K562 (cell line): ENCODE results near the gene MED16. TPM values are rescaled to one million over a fixed set of nuclear protein-coding genes. Genes with fewer than 3 reads are reported as not detected.

Experiments used
- EGR1 ChIP-seq: fragments of 450-650 bp; conservative IDR thresholded peaks from 2 replicates; pipeline ENCODE4 v1.6.1; 2017; ENCODE audit warnings: mild to moderate bottlenecking
- ELF1 ChIP-seq: fragments of 200-800 bp; sonication (Bioruptor generic); IDR thresholded peaks from 2 replicates; pipeline ENCODE4 v1.6.1; 2016; ENCODE audit warnings: missing genetic modification characterization, missing compliant biosample characterization
- HMG20A ChIP-seq: fragments of 450-650 bp; formaldehyde crosslinking; conservative IDR thresholded peaks from 2 replicates; pipeline ENCODE4 v1.4.0; 2020; ENCODE audit warnings: mild to moderate bottlenecking, mixed read lengths
- MBD2 ChIP-seq: sonication (generic); IDR thresholded peaks from 2 replicates; pipeline ENCODE4 v1.6.1; 2016; ENCODE audit warnings: low read depth, borderline replicate concordance
- NCOA1 ChIP-seq: fragments of 450-650 bp; IDR thresholded peaks from 2 replicates; pipeline ENCODE4 v1.6.1; 2016; ENCODE audit warnings: low read depth
- PHTF2 ChIP-seq: fragments of 250-450 bp; sonication (Bioruptor Pico); IDR thresholded peaks from 2 replicates; pipeline ENCODE4 v1.5.0; 2021; ENCODE audit warnings: mild to moderate bottlenecking
- PKNOX1 ChIP-seq: fragments of 450-650 bp; IDR thresholded peaks from 2 replicates; pipeline ENCODE4 v1.6.1; 2016
- POLR2AphosphoS5 ChIP-seq: IDR thresholded peaks from 2 replicates; pipeline ENCODE4 v1.6.1; 2011; ENCODE audit warnings: mild to moderate bottlenecking, low read depth, low read length, moderate library complexity; ENCODE audit not compliant: control insufficient read depth, insufficient read depth
- TAL1 ChIP-seq: fragments of 450-650 bp; IDR thresholded peaks from 2 replicates; pipeline ENCODE4 v1.6.1; 2016; ENCODE audit warnings: mild to moderate bottlenecking
- TBP ChIP-seq: optimal IDR thresholded peaks from 2 replicates; pipeline ENCODE3; 2011; ENCODE audit warnings: low read depth, low read length, improper control_type of control experiment
- YY1 ChIP-seq, 3 experiments: IDR thresholded peaks; 2 replicates each; pipeline ENCODE4 v1.6.1; 2011; ENCODE audit warnings: low read length in 2 of 3, mild to moderate bottlenecking in 2 of 3, moderate library complexity in 2 of 3, borderline replicate concordance in 1 of 3, control low read depth in 1 of 3, low read depth in 1 of 3; ENCODE audit not compliant: insufficient read depth in 3 of 3, insufficient replicate concordance in 2 of 3, control insufficient read depth in 1 of 3, insufficient read length in 1 of 3; ENCODE audit errors: extremely low read depth in 1 of 3
- ZNF780A ChIP-seq: fragments of 250-450 bp; sonication (Bioruptor Pico); IDR thresholded peaks from 2 replicates; pipeline ENCODE4 v1.5.0; 2021; ENCODE audit warnings: mild to moderate bottlenecking
- polyA plus RNA-seq, 8 experiments: library from polyadenylated mRNA; depleted of rRNA in 4 of 8; stranded (reverse) in 5 of 8; unstranded in 3 of 8; fragments of >200 nt; fragmentation: Nextera tagmentation in 2 of 8; fragmentation: Illumina TruSeq in 1 of 8; extraction: Ambion mirVana in 2 of 8; extraction: Trizol in 1 of 8; gene quantifications; 2 replicates each; pipeline versions ENCODE4 v1.2.1 to v1.2.3, GENCODE V29; 2011 to 2014; ENCODE audit warnings: inconsistent platforms in 1 of 8, missing spikeins in 1 of 8
- total RNA-seq, 7 experiments: library from RNA; depleted of rRNA in 6 of 7; stranded (reverse); fragments of >200 nt in 6 of 7; fragmentation: Illumina TruSeq in 2 of 7; extraction: Trizol in 2 of 7; gene quantifications; 2 replicates each; pipeline versions ENCODE4 v1.2.1 to v1.2.3, GENCODE V29; 2011 to 2021; ENCODE audit warnings: low replicate concordance in 1 of 7
- TF ChIP-seq, protein P1 (sequence below): fragments of 250-450 bp; sonication (Bioruptor Pico); IDR thresholded peaks from 2 replicates; pipeline ENCODE4 v1.8.0; 2021; ENCODE audit warnings: moderate library complexity, mild to moderate bottlenecking, inconsistent platforms
- TF ChIP-seq, protein P2 (sequence below): IDR thresholded peaks from 3 replicates; pipeline ENCODE4 v1.6.1; 2011; ENCODE audit warnings: borderline replicate concordance, mild to moderate bottlenecking; ENCODE audit not compliant: insufficient read length, insufficient read depth
- TF ChIP-seq, protein P3 (sequence below): fragments of 450-650 bp; formaldehyde crosslinking; conservative IDR thresholded peaks from 2 replicates; pipeline ENCODE4 v1.4.0; 2022; ENCODE audit warnings: mild to moderate bottlenecking, missing genetic modification characterization
- TF ChIP-seq, protein P4 (sequence below), 2 experiments: fragments of 450-650 bp; IDR thresholded peaks; 2 replicates each; pipeline ENCODE4 v1.6.1; 2018; ENCODE audit warnings: mild to moderate bottlenecking in 2 of 2, low read depth in 1 of 2; ENCODE audit not compliant: partially characterized antibody in 2 of 2

The MED16 gene
- total and polyA plus RNA-seq, 9 of the 15 experiments (the other 6 are each of a cell fraction or from before 2014, with no cell fraction given) = 0.89 to 59.9 (median 8.6) TPM

DNA sequence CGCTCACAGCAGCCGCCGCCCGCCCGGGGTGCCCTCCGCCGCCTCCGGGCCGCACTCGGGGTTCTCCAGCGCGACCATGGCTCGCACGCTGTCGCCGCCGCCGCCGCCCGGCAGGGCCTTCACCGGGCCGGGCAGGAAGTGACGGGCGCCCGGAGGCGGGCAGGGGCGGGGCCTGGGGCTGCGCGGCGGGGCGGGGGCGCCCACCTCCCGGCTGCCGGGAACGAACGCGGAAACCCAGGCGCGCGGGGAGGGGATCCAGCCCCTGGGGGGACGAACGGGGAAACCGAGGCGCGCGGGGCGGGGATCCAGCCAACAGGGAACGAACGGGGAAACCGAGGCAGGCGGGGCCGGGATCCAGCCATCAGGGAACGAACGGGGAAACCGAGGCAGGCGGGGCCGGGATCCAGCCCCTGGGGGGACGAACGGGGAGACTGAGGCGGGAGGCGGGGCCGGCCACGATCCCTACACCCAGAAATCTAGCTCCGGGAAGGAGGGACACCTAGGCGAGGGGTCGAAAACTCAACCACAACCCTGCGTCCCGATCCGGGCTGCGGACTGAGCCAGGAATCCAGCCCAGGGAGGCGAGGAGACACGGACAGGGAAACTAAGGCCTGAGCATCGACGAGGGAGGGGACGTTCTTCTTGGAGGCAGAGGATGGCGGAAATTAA, 20.2 kb upstream of the MED16 start, which contains the start of gene R3HDM4 (continued):
- TF ChIP-seq TAL1 (no peak), HMG20A (CRISPR knock-in tag) (no peak), POLR2AphosphoS5 (peak; percentile 63; the same call in 1 of the 2 replicates), MBD2 (peak; percentile 9; the same call in 1 of the 2 replicates), PKNOX1 (no peak), ZNF780A (CRISPR knock-in tag) (no peak), ELF1 (tag) (peak; percentile 63), EGR1 (no peak), NCOA1 (no peak), PHTF2 (CRISPR knock-in tag) (no peak), TBP (peak; percentile 21), YY1 (IDR thresholded peaks at IDR 0.05; ENCODE audit: borderline replicate concordance in 1 of 3, control insufficient read depth in 1 of 3, extremely low read depth in 1 of 3, insufficient read depth in 3 of 3, insufficient read length in 1 of 3, insufficient replicate concordance in 2 of 3, low read depth in 1 of 3, low read length in 2 of 3) (peak in 2 of 3 experiments; percentile 69 to 73)
- TF ChIP-seq, protein P1, sequence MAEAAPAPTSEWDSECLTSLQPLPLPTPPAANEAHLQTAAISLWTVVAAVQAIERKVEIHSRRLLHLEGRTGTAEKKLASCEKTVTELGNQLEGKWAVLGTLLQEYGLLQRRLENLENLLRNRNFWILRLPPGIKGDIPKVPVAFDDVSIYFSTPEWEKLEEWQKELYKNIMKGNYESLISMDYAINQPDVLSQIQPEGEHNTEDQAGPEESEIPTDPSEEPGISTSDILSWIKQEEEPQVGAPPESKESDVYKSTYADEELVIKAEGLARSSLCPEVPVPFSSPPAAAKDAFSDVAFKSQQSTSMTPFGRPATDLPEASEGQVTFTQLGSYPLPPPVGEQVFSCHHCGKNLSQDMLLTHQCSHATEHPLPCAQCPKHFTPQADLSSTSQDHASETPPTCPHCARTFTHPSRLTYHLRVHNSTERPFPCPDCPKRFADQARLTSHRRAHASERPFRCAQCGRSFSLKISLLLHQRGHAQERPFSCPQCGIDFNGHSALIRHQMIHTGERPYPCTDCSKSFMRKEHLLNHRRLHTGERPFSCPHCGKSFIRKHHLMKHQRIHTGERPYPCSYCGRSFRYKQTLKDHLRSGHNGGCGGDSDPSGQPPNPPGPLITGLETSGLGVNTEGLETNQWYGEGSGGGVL (CRISPR knock-in tag) = no peak
- TF ChIP-seq, protein P2, sequence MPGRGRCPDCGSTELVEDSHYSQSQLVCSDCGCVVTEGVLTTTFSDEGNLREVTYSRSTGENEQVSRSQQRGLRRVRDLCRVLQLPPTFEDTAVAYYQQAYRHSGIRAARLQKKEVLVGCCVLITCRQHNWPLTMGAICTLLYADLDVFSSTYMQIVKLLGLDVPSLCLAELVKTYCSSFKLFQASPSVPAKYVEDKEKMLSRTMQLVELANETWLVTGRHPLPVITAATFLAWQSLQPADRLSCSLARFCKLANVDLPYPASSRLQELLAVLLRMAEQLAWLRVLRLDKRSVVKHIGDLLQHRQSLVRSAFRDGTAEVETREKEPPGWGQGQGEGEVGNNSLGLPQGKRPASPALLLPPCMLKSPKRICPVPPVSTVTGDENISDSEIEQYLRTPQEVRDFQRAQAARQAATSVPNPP = no peak
- TF ChIP-seq, protein P3, sequence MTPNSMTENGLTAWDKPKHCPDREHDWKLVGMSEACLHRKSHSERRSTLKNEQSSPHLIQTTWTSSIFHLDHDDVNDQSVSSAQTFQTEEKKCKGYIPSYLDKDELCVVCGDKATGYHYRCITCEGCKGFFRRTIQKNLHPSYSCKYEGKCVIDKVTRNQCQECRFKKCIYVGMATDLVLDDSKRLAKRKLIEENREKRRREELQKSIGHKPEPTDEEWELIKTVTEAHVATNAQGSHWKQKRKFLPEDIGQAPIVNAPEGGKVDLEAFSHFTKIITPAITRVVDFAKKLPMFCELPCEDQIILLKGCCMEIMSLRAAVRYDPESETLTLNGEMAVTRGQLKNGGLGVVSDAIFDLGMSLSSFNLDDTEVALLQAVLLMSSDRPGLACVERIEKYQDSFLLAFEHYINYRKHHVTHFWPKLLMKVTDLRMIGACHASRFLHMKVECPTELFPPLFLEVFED = no peak
- TF ChIP-seq, protein P4, sequence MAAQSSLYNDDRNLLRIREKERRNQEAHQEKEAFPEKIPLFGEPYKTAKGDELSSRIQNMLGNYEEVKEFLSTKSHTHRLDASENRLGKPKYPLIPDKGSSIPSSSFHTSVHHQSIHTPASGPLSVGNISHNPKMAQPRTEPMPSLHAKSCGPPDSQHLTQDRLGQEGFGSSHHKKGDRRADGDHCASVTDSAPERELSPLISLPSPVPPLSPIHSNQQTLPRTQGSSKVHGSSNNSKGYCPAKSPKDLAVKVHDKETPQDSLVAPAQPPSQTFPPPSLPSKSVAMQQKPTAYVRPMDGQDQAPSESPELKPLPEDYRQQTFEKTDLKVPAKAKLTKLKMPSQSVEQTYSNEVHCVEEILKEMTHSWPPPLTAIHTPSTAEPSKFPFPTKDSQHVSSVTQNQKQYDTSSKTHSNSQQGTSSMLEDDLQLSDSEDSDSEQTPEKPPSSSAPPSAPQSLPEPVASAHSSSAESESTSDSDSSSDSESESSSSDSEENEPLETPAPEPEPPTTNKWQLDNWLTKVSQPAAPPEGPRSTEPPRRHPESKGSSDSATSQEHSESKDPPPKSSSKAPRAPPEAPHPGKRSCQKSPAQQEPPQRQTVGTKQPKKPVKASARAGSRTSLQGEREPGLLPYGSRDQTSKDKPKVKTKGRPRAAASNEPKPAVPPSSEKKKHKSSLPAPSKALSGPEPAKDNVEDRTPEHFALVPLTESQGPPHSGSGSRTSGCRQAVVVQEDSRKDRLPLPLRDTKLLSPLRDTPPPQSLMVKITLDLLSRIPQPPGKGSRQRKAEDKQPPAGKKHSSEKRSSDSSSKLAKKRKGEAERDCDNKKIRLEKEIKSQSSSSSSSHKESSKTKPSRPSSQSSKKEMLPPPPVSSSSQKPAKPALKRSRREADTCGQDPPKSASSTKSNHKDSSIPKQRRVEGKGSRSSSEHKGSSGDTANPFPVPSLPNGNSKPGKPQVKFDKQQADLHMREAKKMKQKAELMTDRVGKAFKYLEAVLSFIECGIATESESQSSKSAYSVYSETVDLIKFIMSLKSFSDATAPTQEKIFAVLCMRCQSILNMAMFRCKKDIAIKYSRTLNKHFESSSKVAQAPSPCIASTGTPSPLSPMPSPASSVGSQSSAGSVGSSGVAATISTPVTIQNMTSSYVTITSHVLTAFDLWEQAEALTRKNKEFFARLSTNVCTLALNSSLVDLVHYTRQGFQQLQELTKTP (IDR thresholded peaks at IDR 0.05; ENCODE audit: low read depth in 1 of 2, partially characterized antibody in 2 of 2) = no peak
